Fibroblast of gingiva (primary cell): ENCODE measurements around the gene PCSK6.
"Not testable (repeated sequence)": the region's sequence is repeated elsewhere in the genome, so short reads cannot be mapped to it uniquely, and the experiment has no call there.

Experiments
- DNase-seq: peaks from one replicate; pipeline ENCODE4 v3.0.0-alpha.2; 2011; ENCODE audit warnings: low read depth

Gene PCSK6

DNA sequence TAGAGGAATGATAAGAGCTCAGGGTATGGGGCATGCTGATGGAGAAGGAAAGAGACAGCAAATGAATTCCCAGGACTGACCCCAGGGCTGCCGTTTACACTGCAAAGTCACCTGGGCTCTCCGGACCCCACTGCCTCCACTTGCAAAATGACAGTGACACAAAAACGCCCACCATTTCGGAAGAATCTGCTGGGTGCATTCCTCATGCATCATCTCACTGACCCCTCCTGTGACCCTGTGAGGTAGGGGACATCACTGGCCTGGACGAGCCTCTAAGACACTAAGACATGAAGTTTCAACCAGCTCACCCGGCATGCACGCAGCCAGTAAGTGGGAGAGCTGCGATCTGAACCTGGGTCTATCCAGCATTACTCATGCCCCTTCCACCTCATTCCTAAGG, 60.3 kb downstream of the PCSK6 start:
- no peak for DNase-seq

GRCh38 chr15:101428758-101429157, 60.7 kb downstream of the PCSK6 start:
- no peak for DNase-seq

- no peak for DNase-seq
Measured at GRCh38 chr15:101427606-101428487, 61.7 kb downstream of the PCSK6 start.

DNA sequence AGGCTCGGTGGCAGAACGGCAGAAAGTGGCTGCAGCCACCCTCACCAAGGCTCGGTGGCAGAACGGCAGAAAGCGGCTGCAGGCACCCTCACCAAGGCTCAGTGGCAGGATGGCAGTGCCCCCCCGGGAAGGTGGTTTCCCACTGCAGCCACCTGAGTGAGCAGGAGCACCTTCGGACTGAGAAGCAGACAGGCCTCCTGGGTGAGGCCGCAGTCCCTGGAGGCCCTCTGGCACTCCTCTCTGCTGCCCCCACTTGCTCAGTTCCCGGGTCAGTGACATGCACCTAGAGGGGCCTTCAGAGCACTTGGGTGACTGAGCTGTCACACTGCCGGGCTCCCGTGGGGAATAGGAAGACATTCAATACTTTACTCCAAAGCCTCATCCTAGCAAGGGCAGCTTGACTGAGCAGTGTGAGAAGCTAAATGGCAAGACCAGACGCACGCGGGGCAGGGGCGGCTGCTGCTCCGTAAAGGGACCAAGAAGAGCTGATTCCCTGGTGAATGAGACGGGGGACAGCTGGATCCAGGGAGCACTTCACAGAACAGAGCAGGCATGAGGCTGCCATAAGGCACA, 62.7 kb downstream of the PCSK6 start:
- no peak for DNase-seq

DNA sequence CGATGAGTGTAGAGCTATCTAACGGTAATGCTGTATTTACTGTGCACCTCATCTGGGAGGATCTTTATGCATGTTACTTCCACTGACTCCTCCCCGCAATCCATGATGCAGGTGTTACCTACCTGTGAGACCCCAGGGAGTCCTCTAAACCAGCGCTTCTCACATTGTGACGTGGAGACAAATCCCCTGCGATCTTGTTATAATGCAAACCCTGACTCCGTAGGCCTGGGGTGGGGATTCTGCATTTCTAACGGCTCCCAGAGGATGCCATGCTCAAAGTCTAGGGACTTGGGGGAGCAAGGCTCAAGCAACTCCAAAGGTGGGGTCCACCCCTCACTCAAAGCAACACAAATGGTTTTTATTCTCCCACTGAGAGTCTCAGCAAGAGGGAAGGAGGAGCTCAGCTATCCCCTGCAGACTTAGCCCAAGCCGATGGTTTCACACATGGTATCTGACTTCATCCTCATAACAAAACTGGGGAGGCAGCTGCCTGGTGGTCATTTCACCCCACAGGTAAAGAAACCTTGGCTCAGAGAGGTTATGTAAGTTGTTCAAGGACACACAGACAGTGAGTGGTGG, 63.6 kb downstream of the PCSK6 start:
- DNase-seq: no peak

DNA sequence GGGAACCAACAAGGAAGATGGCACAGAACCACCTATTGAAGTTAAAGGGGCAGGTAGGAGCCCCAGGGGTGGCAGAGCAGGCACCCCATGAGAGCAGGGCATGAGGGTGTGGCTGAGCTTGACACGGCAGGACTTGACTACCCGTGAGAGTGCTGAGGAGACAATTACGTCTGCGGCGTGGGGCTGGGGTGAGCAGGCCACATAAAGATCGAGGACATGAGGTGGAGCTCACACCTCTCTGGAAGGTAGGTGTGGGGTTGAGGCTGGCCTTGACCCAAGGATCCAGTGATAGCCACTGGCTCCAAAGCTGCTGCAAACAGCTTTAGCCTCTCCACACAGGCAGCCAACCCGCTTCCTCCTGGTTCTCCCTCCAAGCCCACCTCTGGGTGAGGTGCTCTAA, 64.5 kb downstream of the PCSK6 start:
- no peak for DNase-seq

DNA sequence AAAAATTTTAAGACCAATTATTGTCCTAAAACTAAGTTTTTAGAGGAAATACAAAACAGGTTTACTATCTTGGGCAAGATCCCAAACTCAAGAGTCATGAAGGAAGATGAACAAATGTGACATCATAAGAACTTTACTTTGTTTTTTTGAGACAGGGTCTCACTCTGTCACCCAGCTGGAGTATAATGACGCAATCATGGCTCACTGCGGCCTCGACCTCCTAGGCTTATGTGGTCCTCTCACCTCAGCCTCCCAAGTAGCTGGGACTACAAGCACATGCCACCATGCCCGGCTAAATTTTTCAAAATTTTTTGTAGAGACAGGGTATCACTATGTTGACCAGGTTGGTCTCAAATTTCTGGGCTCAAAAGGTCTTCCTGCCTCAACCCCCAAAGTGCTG, 69.3 kb downstream of the PCSK6 start:
- no peak for DNase-seq

DNA sequence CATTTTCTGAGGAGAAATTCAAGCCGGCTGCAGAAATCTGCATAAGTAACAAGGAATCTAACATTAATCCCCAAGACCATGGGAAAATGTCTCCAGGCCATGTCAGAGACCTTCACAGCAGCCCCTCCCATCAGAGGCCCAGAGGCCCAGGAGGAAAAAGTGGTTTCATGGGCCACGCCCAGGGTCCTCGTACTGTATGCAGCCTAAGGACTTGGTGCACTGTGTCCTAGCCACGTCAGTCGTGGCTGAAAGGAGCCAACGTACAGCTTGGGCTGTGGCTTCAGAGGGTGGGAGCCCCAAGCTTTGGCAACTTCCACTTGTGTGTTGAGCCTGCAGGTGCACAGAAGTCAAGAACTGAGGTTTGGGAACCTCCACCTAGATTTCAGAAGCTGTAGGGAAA, 73.0 kb downstream of the PCSK6 start:
- DNase-seq: not testable (repeated sequence)

DNA sequence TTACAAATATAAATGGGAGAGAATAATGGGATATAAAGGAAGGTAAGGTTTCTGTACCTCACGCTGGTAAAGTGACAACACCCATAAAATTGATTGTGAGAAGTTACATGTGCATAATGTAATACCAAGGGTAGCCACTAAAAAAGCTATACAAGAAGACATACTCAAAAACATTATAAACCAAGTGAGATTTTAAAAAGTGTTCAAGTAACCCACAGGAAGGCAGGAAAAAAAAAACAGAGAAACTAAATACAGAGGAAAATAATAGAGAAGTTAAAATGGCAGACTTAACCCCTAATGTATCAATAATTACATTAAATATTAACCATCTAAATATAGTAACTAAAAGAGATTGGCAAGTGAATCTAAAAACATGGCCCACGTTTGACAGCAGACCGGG, 76.3 kb downstream of the PCSK6 start:
- DNase-seq: no peak

GRCh38 chr15:101411581-101411980, 77.9 kb downstream of the PCSK6 start:
- no peak for DNase-seq

GRCh38 chr15:101411085-101411484, 78.4 kb downstream of the PCSK6 start:
- no peak for DNase-seq

GRCh38 chr15:101410612-101411011, 78.9 kb downstream of the PCSK6 start:
- DNase-seq: no peak

DNA sequence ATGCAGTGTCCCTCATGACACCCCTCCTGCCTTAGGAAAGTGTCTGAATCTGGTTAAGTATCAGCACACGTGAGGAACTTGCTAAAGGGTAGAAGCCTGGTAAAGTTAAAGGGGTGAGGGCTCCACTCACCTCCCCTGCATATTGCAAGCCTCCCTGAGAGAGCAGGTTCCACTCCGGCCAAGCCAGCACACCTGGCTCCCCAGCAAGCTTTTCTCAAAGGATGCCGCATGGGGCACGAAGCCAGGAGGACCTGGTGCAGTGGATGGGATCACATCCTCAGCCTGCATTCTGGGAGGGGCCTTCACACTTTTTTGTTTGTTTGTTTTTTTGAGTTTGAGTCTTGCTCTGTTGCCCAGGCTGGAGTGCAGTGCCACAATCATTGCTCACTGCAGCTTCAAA, 79.9 kb downstream of the PCSK6 start:
- DNase-seq: no peak

DNA sequence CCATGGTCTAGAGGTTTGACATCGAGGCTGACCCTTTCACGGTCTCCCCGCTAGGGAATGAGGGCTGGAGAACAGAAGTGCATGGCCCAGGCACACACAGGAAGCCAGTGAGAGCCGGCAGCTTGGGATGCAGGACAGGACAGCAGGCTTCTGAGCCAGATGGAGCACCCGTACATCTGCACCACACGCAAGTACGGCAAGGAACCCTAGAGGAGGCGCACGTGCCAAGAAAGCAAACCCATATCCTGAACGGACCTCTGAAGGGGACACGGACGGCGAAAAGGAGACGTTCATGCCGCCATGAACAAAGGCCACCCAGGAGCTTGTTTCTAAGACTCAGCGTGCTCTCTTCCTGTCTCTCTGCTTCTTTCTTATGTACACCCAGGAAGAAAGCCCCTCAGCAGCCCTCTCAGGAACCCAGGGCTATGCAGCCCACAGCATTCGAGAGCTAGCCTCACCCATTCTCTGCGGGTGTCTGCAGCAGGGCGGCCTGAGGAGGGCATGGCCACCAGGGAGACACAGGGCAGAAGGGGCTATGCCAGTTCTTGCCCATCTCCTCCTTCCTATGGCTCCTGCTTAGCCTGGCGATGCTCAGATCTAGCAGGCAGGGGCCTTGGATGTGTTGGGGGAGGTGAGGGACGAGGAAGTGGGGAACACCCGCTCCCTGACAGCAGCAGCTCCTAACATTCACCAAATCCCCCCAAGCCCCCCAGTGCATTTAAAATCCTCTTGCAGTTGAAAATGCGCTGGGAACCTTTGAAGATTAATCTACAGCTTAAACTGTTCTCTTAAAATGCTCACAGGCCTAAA, 81.3 kb downstream of the PCSK6 start:
- DNase-seq: no peak

- DNase-seq: no peak
Measured at GRCh38 chr15:101407439-101407838, 82.1 kb downstream of the PCSK6 start.

GRCh38 chr15:101406526-101407195, 82.8 kb downstream of the PCSK6 start:
- no peak for DNase-seq

GRCh38 chr15:101406036-101406435, 83.5 kb downstream of the PCSK6 start:
- DNase-seq: no peak

- no peak for DNase-seq
Measured at GRCh38 chr15:101404245-101404644, 85.3 kb downstream of the PCSK6 start.

DNA sequence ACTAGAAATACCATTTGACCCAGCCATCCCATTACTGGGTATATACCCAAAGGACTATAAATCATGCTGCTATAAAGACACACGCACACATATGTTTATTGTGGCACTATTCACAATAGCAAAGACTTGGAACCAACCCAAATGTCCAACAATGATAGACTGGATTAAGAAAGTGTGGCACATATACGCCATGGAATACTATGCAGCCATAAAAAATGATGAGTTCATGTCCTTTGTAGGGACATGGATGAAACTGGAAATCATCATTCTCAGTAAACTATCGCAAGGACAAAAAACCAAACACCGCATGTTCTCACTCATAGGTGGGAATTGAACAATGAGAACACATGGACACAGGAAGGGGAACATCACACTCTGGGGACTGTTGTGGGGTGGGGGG, 86.6 kb downstream of the PCSK6 start:
- not testable (repeated sequence) for DNase-seq

DNA sequence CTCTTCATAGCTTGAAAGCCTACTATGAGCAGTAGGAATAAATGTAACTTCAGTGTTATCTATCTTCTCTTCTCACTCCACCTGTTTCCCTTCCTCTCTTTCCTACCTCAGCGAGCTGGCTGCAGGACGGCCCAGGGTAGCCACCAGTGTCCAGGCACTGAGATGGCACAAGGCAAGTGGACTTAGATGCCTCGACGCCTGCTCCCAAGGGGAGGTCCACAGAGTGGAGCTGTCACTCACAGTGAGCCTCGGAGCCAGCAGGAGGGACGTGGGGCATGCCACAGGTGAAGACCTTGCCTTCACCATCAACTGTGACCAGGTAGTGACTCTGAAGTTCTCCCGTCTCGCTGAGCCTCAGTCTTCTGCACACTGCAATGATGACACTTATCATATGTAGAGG, 88.2 kb downstream of the PCSK6 start:
- DNase-seq: no peak

DNA sequence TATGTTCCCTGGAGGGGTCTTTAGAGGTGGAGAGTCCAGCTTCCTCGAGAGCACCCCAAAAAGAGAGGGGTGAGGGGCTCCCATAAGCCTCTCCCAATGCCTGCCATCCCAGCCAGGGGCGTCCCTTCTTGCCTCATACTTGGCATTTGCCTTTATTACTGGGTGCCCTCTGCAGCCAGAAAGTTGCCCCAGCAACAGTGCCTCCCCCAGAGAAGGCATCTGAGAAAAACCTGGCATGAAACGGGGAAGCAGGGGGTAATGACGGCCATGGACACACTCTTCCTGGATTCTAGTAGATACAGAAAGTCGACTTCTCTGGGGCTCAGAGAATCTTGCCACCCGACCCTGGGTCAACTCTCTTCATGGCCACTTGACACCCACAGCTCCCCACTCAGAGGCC, 90.1 kb downstream of the PCSK6 start:
- DNase-seq: no peak

- no peak for DNase-seq
Measured at GRCh38 chr15:101398247-101398646, 91.3 kb downstream of the PCSK6 start.
